Activated CD4-positive, alpha-beta T cell treated with anti-CD3 and anti-CD28 coated beads for 36 hours (primary cell): Measurements from ENCODE around the gene CARMIL1. TPM values are rescaled to one million over a fixed set of nuclear protein-coding genes. Genes with fewer than 3 reads are reported as not detected.
"Not testable (repeated sequence)": the region's sequence is repeated elsewhere in the genome, so short reads cannot be mapped to it uniquely, and the experiment has no call there.

ENCODE experiments used
- ATAC-seq: fragments of 200-7000 bp; cut with Tn5 transposase; one replicate; pipeline ENCODE4 v1.10.0; 2021; ENCODE audit warnings: mild to moderate bottlenecking, moderate library complexity
- CTCF ChIA-PET: fragments of 350-600 bp; sonication (Branson Sonifier 250); formaldehyde crosslinking; loops from one replicate; lab custom pipeline; 2021; ENCODE audit warnings: antibody characterized with exemption; lab: Charles Lee
- POLR2A ChIA-PET: fragments of 350-600 bp; sonication (Branson Sonifier 250); formaldehyde crosslinking; loops from one replicate; lab custom pipeline; 2021; ENCODE audit warnings: antibody characterized with exemption, inconsistent platforms; lab: Charles Lee
- DNase-seq: peaks from one replicate; pipeline ENCODE4 v3.0.0-alpha.2; 2020
- H3K27ac Mint-ChIP-seq: one replicate; pipeline ENCODE4 v1.8.0; 2021; ENCODE audit warnings: mixed read lengths
- H3K27me3 Mint-ChIP-seq: one replicate; pipeline ENCODE4 v1.8.0; 2021; ENCODE audit warnings: mixed read lengths
- H3K36me3 Mint-ChIP-seq: one replicate; pipeline ENCODE4 v1.8.0; 2021; ENCODE audit warnings: low read depth, mixed read lengths
- H3K4me1 Mint-ChIP-seq: one replicate; pipeline ENCODE4 v1.8.0; 2021; ENCODE audit warnings: mixed read lengths
- H3K4me3 Mint-ChIP-seq: one replicate; pipeline ENCODE4 v1.8.0; 2021; ENCODE audit warnings: mild to moderate bottlenecking, moderate library complexity, mixed read lengths
- H3K9me3 Mint-ChIP-seq: one replicate; pipeline ENCODE4 v1.8.0; 2021; ENCODE audit warnings: low read depth, mixed read lengths
- intact Hi-C, 2 experiments: fragments of 100-400 bp; cut with DNase I in 1 of 2; cut with micrococcal nuclease in 1 of 2; formaldehyde crosslinking; loops; one replicate each; pipeline versions ENCODE4 v1.14.2 to v1.15.1; 2022 to 2024; cut with DNase I, micrococcal nuclease
- total RNA-seq, 2 experiments: library from RNA; stranded (reverse); gene quantifications; one replicate each; pipeline ENCODE4 v1.2.3, GENCODE V29; 2021

The CARMIL1 gene
- total RNA-seq, 2 experiments from 2014 or later, result 4.5 to 4.9 TPM

DNA sequence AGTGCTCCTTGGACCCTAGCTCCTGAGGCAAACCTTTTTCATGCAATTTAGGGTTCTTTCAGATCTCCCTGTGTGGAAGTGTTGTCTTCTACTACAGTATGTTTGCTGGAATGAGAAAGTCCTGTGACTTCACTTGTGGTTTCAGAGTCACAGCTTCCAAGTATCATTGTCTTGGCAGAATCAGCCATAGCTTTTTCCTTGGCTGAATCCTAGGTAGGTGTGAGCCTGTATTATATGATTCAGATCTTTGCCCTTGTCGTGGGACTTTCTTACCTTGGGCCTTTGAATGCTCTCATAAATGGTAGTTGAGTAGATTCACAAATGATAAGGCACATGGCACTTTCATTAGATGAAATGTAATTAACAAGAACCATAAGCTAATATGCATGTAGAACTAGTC, 16.5 kb downstream of the CARMIL1 start:
- ChIA-PET CTCF (interaction anchor here (0.8 to 1.8 kb wide), 5 partner anchors 13 to 227 kb away, joined by 3 to 8 read pairs (median 3); partner anchors contain the start of gene CARMIL1), POLR2A (no interaction called here)
- Mint-ChIP-seq H3K9me3 (no peaks in the 10 kb centered on the region), H3K27me3 (no peaks in the 10 kb centered on the region), H3K36me3 (no peaks in the 10 kb centered on the region), H3K4me1 (peaks cover 12% of the 10 kb centered on the region), H3K27ac (peak overlapping the region; percentile 6), H3K4me3 (no peak overlapping the region)
- intact Hi-C loops, result no loop called here
- no peak for ATAC-seq
- DNase-seq, result no peak

GRCh38 chr6:25296217-25296905, 17.2 kb downstream of the CARMIL1 start:
- Mint-ChIP-seq H3K27ac (no peak overlapping the region), H3K36me3 (no peaks in the 10 kb centered on the region), H3K4me3 (no peak overlapping the region), H3K27me3 (no peaks in the 10 kb centered on the region), H3K4me1 (peaks cover 12% of the 10 kb centered on the region), H3K9me3 (no peaks in the 10 kb centered on the region)
- intact Hi-C loops, result no loop called here
- ChIA-PET POLR2A (no interaction called here), CTCF (interaction anchor here (0.6 to 1.8 kb wide), 8 partner anchors 12 to 646 kb away, joined by 3 to 8 read pairs (median 3); partner anchors contain the start of gene CARMIL1)
- ATAC-seq (no peak), DNase-seq (no peak)

DNA sequence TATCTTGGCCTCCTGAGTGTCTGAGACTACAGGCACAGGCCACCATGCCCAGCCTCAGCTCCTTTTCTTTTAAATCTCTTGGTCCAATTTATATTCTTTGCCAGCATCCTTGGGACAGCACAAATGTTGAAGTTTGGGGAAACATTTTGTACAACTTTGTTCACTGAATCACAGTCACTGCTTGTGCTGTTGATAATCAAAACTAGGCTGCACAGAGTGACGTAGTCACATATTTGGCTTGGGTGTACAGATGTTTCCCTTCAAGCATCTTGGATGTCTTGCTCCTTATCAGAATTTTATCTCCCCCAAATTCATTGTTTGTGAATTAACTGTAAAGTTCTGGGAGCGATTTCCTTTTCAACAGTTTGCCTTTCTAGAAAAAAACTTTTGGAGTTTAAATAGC, 17.9 kb downstream of the CARMIL1 start:
- H3K9me3 Mint-ChIP-seq, result no peaks in the 10 kb centered on the region
- intact Hi-C loops, result no loop called here
- H3K27me3 Mint-ChIP-seq, result no peaks in the 10 kb centered on the region
- H3K36me3 Mint-ChIP-seq, result no peaks in the 10 kb centered on the region
- ChIA-PET POLR2A (no interaction called here), CTCF (interaction anchor here (0.9 to 1.8 kb wide), 3 partner anchors 18 to 226 kb away, joined by 3 to 8 read pairs (median 5); partner anchors contain the start of gene CARMIL1)
- peaks cover 12% of the 10 kb centered on the region for H3K4me1 Mint-ChIP-seq
- H3K4me3 Mint-ChIP-seq, result no peak overlapping the region
- DNase-seq (no peak), ATAC-seq (no peak)
- H3K27ac Mint-ChIP-seq, result no peak overlapping the region

DNA sequence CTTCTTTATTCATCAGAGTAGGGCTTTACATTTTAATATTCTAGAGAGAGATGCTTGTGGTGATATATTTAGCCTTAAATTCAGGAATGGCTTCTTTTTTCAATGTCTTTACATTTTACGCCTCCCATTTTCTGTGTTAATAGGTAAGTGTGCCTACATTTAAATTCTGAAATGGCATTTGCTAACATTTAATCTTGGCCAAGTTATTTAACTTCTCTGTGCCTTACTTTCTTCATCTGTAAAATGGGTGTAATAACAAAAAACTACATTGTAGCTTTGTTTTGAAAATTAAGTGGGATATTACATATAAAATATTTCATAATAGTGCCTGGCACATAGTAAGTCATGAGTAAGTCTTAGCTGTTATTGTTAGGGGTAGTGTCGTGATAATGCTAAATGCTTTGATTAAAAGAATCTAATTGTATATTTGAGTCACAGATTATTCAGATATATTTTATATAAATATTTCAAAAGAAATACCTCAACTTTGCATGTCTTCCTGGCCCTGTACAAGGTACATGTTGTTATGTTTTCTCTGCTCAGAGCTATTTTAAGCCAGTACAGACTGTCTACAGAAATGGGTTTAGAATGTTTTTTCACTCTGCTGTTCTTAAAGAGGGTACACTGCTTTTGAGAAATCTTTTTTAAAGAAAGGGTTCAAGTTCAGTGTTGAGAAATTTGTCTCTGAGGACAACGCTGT, 18.8 kb downstream of the CARMIL1 start:
- Mint-ChIP-seq H3K9me3 (no peaks in the 10 kb centered on the region), H3K36me3 (no peaks in the 10 kb centered on the region), H3K4me1 (peaks cover 19% of the 10 kb centered on the region), H3K4me3 (no peak overlapping the region), H3K27ac (no peak overlapping the region), H3K27me3 (no peaks in the 10 kb centered on the region)
- POLR2A ChIA-PET, result no interaction called here
- intact Hi-C loops, result no loop called here
- DNase-seq (no peak), ATAC-seq (no peak)
- CTCF ChIA-PET, result no interaction called here

GRCh38 chr6:25298523-25298865, 19.3 kb downstream of the CARMIL1 start:
- POLR2A ChIA-PET, result interaction anchor here (0.7 kb wide), 1 partner anchor 228 kb away, joined by 7 read pairs; no protein-coding TSS in a partner anchor
- intact Hi-C loops, CTCF ChIA-PET, H3K36me3 Mint-ChIP-seq, H3K27ac Mint-ChIP-seq, DNase-seq, H3K4me3 Mint-ChIP-seq, H3K9me3 Mint-ChIP-seq, H3K27me3 Mint-ChIP-seq, ATAC-seq: not testable (repeated sequence)
- H3K4me1 Mint-ChIP-seq, result peaks cover 21% of the 10 kb centered on the region

DNA sequence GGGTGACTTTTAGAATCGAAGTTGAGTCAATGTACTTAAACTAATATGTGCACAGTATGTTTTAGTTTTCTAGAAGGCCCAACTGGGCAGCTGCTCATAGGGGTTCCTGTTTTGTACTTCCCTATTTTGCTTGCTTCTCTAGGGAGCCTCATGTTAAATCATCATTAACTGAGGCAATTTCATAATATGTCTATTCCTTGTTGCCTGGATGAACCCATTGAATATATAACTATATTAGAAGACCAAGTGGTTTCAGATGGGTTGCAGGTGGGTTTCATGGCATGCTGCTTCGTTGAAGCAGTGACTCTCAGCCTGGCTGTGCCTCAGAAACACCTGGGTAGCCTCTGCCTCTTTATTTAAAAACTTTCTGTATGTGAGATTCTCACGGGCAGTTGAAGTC, 22.2 kb downstream of the CARMIL1 start:
- ChIA-PET POLR2A (no interaction called here), CTCF (interaction anchor here (1.0 to 1.1 kb wide), 2 partner anchors 8 to 78 kb away, joined by 3 read pairs; no protein-coding TSS in a partner anchor)
- DNase-seq (no peak), ATAC-seq (no peak)
- Mint-ChIP-seq H3K27me3 (no peaks in the 10 kb centered on the region), H3K4me1 (peaks cover 17% of the 10 kb centered on the region), H3K36me3 (no peaks in the 10 kb centered on the region), H3K27ac (no peak overlapping the region), H3K9me3 (no peaks in the 10 kb centered on the region), H3K4me3 (no peak overlapping the region)
- intact Hi-C loops, result no loop called here

DNA sequence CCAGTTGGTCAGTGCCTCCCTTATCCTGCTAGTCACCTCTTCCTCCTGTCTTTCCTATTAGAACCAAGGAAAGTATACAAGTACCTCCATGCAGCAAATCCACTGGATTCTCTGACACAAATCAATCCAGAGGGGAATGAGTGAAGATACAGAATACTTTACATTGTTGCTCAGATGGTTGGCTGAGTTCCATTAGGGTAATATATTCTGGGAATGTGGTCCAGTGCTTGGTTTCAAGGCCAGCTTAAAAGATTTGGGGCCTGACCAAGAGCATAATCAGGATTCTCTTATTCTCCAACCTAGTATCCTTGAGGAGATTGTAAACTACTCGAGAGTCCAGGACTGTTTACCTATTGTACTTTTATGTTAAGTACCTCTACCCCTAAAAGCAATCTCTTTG, 23.0 kb downstream of the CARMIL1 start:
- no peak for DNase-seq
- Mint-ChIP-seq H3K9me3 (no peaks in the 10 kb centered on the region), H3K36me3 (no peaks in the 10 kb centered on the region), H3K27me3 (no peaks in the 10 kb centered on the region), H3K27ac (no peak overlapping the region), H3K4me1 (peaks cover 17% of the 10 kb centered on the region), H3K4me3 (no peak overlapping the region)
- POLR2A ChIA-PET, result no interaction called here
- CTCF ChIA-PET, result interaction anchor here (1.0 kb wide), 1 partner anchor 79 kb away, joined by 3 read pairs; no protein-coding TSS in a partner anchor
- no peak for ATAC-seq
- intact Hi-C loops, result no loop called here

- Mint-ChIP-seq H3K36me3 (no peaks in the 10 kb centered on the region), H3K27ac (no peak overlapping the region), H3K4me1 (peaks cover 17% of the 10 kb centered on the region), H3K27me3 (no peaks in the 10 kb centered on the region), H3K9me3 (no peaks in the 10 kb centered on the region), H3K4me3 (no peak overlapping the region)
- intact Hi-C loops, result no loop called here
- POLR2A ChIA-PET, result no interaction called here
- CTCF ChIA-PET, result no interaction called here
- ATAC-seq (peak; percentile 36), DNase-seq (no peak)
Measured at GRCh38 chr6:25302677-25303128, 23.5 kb downstream of the CARMIL1 start.

DNA sequence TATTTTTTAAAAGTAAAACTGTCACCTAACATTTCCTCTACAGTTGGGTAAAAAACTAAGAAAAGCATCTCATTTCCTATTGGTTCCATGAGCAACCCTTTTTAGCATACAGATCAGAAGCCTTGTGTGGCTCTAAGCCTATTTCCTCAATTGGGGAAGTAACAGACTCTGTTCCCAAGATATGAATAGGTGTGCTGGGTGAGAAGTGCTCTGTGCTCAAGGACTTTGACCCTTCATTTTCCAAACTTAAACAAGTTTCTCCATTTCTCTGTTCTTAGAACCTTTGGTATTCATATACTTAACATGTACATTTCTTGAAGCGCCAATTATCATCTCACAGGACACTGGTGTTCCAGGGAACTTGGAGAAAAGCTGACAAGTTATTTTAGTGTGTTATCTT, 24.1 kb downstream of the CARMIL1 start:
- CTCF ChIA-PET, result interaction anchor here (1.0 to 1.5 kb wide), 2 partner anchors 15 to 38 kb away, joined by 3 to 4 read pairs; no protein-coding TSS in a partner anchor
- no peaks in the 10 kb centered on the region for H3K27me3 Mint-ChIP-seq
- ATAC-seq, result no peak

DNA sequence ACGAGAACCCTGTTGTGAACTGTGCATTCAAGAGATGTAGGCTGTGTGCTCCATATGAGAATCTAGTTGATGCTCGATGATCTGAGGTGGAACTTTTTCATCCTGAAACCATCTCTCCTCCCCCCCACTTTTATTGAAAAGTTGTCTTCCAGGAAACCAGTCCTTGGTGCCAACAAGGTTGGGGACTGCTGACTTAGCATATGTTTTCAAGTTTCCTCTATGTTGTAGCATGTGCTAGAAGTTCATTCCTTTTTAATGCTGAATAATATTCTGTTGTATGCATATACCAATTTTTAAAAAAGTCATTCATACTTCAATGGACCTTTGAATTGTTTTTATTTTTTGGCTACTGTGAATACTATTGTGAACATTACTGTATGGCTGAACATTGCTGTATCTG, 27.2 kb downstream of the CARMIL1 start:
- CTCF ChIA-PET, result no interaction called here
- Mint-ChIP-seq H3K4me3 (no peak overlapping the region), H3K27ac (no peak overlapping the region), H3K9me3 (no peaks in the 10 kb centered on the region), H3K27me3 (no peaks in the 10 kb centered on the region), H3K4me1 (peaks cover 17% of the 10 kb centered on the region), H3K36me3 (no peaks in the 10 kb centered on the region)
- DNase-seq (no peak), ATAC-seq (no peak)
- intact Hi-C loops, result no loop called here
- POLR2A ChIA-PET, result no interaction called here

More for the DNA sequence above, 24.1 kb downstream of the CARMIL1 start:
- intact Hi-C loops, result no loop called here
- no peak for DNase-seq
- H3K27ac Mint-ChIP-seq, result no peak overlapping the region
- no peaks in the 10 kb centered on the region for H3K36me3 Mint-ChIP-seq
- no peak overlapping the region for H3K4me3 Mint-ChIP-seq
- POLR2A ChIA-PET, result no interaction called here
- H3K4me1 Mint-ChIP-seq, result peaks cover 17% of the 10 kb centered on the region
- H3K9me3 Mint-ChIP-seq, result no peaks in the 10 kb centered on the region

DNA sequence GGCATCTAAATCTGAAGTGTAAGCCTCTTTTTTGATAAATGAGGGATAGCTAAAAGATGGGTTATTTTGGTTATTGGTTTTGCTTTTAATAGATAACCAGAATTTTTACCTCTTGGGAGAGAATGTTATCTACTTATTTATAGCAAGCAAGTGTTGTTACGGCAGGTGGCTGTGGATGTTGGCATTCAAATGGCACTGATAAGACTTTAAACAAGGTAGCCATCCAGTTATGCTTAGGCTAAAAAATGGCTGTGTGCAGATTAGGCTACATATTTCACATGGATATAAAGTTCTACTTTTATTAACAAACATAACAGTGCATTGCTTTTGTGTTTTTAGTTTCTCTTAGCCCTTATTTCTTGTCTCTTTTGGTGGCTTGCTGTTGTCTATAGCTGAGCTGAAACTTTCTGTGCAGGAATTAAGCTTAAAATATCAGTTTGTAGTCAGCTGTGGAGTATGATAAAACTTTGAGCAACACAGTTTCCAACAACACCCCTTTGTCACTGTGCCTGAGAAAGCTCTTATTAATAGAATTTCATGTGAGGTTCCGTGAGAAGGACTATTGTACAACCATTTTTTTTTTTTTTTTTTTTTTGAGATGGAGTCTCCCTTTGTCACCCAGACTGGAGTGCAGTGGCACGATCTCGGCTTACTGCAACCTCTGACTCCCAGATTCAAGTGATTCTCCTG, 28.8 kb downstream of the CARMIL1 start:
- Mint-ChIP-seq H3K36me3 (no peaks in the 10 kb centered on the region), H3K27me3 (no peaks in the 10 kb centered on the region), H3K4me3 (no peak overlapping the region), H3K27ac (no peak overlapping the region), H3K4me1 (peaks cover 21% of the 10 kb centered on the region), H3K9me3 (no peaks in the 10 kb centered on the region)
- ChIA-PET CTCF (interaction anchor here (0.9 to 1.2 kb wide), 3 partner anchors 12 to 182 kb away, joined by 3 to 5 read pairs (median 5); no protein-coding TSS in a partner anchor), POLR2A (no interaction called here)
- ATAC-seq, result no peak
- intact Hi-C loops, result no loop called here
- DNase-seq, result no peak
